GM19351 (cell line): ENCODE results near the gene RPL19.
"Not testable (repeated sequence)": the region's sequence is repeated elsewhere in the genome, so short reads cannot be mapped to it uniquely, and the experiment has no call there.

ENCODE experiments used
- ATAC-seq: cut with Tn5 transposase; IDR thresholded peaks from one replicate; pipeline ENCODE4 v1.9.1; 2021; ENCODE audit warnings: mild to moderate bottlenecking, moderate library complexity; ENCODE audit not compliant: unreplicated experiment

The RPL19 gene

DNA sequence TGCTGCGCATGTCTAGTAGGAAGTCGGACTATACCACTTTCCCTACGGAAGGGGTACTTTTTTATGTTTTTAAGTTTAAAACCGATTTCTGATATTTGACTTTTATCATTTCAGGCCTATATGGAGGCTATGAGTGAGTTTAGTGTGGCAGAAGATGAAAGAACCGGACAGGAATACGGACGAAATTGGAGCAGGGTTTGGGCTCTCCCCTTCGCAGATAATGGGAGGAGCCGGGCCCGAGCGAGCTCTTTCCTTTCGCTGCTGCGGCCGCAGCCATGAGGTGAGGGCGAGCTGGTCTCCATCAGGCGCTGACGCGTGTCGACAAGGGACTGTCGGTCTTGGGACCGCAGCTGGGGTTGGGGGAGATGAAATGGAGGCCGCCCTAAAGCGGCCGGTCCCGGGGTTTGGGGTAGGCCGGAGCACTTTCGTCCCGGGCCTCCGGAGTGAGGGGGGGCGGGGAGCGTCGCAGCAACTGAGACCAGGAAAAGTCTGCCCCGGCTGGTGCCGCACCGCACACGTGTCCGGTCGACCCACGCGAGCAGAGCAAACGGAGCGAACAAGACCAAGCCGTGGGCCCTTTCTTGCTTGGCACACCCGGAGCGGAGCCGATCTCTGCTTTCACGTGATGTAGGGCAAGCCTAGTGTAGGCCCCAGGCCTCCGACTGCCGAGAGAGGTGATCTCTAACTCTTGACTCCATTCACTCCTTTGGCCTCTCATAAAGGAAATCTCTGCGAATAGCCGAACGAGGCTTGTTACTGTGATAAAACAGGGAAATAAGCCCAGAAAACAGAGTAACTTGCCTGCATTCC, at the start of gene RPL19:
RPL19 (plus strand) TSS at position 214 of the 810 bp plus-strand sequence; CDS start at position 276, 62 bp downstream.
- peak; percentile 52 for ATAC-seq

GRCh38 chr17:39150795-39151149, 49.3 kb upstream of the RPL19 start:
- no peak for ATAC-seq

- no peak for ATAC-seq
These were observed 48.7 kb upstream of the RPL19 start, which contains the start of gene PLXDC1 for GRCh38 chr17:39151150-39151942. PLXDC1 (minus strand) TSS chr17:39151637; CDS start chr17:39151437, 200 bp downstream.

DNA sequence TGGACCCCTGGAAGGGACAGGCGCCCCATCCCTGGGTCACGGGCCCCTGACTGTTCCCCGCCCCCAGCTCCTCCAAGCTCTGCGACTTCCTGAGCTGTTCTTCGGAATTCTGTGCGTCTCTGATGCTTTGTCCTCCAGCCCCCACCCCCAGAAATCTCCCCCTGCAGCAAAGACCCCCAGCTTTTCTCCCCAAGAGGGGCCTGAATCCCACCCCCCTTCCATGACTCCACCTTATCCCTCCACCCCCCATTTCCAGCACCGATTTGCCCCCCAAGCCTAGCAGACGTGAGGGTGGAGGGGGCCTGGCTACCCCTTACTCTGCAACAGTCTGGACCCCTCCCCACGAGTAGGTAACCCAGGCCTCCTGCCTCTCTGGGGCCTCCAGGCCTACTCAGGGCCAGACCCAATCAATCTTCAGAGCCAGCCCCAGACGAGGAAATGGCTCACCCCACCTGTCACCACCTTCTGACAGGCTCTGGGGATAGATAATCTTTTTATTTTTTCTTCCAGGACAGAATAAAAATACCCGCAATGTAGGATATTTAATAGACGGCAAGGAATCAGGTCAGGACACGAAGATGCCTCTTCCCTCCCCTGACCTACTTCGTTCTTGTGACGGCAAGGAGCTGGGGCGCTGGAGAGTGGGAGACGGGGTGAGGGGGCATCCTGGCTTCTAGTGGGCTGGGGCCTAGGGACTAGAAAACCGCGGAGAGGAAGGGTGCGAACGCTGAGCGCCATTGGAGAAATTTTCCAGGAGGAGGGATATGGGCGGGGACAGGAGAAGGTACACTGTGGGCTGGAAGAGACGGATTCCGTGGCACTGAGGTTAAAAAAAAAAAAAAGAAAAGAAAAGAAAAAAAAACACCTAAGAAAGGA, 47.9 kb upstream of the RPL19 start:
- ATAC-seq, result no peak

DNA sequence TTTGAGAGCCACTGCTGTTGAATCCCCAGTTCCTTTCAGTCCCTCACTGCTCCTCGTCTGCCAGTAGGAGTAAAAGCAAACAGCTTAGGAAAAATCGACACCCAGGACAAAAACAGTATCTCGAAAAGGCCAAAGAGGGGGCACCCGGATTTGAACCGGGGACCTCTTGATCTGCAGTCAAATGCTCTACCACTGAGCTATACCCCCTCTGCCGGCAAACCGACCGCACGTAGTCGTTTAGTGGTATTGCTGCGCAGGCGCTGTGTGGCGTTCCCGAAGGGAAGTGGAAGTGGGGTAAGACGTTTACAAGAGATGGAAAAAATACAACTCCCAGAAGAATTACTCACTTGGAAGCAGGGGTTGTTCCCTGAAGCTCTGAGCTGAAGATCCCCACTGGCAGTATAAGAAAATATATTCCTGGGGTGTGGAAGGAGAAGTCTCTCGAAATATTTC, 46.5 kb upstream of the RPL19 start:
- ATAC-seq, result peak; percentile 44

- ATAC-seq, result no peak
These were observed 44.4 kb upstream of the RPL19 start for GRCh38 chr17:39155654-39156053.

GRCh38 chr17:39156491-39156890, 43.6 kb upstream of the RPL19 start:
- no peak for ATAC-seq

- ATAC-seq, result no peak
These were observed 41.5 kb upstream of the RPL19 start for GRCh38 chr17:39158623-39159022.

- ATAC-seq, result no peak
These were observed 38.1 kb upstream of the RPL19 start for GRCh38 chr17:39161962-39162361.

DNA sequence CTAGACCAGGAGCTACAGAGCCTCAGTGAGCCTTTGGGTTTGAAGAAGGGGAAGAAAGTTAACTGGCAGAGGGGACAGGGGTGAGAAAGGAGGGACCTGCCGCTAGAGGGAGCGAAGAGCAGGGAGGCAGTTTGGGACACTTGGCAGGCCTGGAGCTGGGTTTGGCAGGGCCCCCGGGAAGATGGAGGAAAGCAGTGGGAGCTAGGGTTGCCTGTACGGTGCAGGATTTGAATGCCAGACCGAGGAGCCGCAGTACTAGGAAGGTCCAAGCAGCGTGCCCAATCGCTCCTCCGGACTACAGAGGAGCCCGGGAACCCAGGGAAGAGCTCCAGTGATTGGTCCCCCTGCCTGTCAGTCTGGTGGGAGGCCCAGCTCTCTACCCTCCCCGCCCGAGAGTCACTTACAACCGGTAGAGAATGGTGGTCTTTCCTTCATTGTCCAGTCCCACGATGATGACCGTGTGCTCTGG, 35.4 kb upstream of the RPL19 start:
- peak; percentile 80 for ATAC-seq

DNA sequence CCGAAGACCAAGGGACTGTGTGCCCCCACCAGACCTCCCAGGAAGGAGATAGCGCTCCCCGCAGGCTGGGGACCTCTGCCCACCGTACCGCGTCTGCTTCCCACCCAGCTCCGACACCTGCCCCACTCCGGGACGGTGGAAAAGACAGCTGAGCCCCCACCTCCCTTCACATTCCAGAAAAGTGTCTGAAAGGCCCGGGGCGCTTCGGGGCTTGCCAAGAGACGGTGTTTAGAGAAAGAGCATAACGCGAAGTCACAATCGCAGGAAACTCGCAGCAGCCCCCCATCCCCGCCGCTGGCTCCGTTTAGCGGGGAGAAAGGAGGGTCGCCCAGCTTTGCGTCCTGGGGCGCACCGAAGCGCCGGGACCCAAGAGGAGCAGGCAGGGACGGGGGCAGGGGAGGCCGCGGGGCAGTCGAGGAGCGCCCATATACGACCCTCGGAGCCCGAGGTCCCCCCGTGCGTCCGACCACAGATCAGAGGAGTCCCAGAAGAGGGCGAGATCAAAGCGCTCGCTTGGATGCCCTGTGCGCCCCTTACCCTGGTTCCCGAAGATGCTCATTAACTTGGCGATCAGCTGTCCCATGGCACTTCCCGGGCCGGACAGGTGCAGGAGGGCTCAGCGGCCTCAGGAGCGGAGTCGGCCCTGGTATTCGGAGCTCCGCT, 34.8 kb upstream of the RPL19 start:
- ATAC-seq, result no peak

- ATAC-seq, result no peak
These were observed 34.2 kb upstream of the RPL19 start, which contains the start of gene ARL5C for GRCh38 chr17:39165841-39166349. ARL5C (minus strand) TSS chr17:39166161; CDS start chr17:39165760, 401 bp downstream.

DNA sequence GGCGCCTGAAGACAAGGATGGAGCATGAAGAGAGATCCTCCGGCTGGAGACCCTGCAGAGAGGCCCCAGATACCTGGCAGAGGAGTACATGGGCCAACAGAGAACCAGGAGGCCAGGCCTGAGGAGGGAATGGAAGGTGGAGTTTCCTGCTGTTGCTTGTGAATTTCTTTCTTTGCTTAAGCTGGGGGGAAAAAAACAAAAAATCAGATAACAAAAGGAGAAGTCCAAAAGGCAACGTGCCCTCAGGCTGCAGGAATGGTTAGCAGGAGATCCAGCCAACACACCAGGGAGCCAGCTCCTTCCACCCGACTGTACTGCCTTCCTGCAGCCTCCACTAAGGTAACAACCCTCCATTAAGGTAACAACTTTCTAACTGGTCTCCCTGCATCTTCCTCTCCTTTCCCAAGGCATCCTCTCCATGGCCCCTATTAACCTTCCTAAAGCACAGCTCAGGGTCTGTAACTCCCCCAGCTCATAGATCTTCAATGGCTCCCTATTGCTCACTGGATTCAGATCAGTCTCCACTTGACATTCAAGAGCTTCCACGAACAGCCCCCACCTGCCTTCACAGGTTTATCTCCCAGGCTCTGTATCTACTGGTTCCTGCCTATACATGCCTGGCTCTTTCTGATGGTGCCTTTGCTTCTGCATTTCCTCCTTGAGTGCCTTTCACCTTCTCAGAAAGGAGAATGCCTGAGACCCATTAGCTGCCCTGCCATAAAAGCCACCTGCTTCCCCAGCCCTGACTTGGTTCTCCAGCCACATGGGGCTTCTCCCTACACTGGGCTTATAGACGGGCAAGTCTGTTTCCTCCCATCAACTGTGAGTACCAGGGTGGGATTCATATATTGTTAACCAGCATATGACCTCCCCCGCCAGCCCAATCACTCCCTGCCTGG, 33.4 kb upstream of the RPL19 start:
- ATAC-seq, result no peak

DNA sequence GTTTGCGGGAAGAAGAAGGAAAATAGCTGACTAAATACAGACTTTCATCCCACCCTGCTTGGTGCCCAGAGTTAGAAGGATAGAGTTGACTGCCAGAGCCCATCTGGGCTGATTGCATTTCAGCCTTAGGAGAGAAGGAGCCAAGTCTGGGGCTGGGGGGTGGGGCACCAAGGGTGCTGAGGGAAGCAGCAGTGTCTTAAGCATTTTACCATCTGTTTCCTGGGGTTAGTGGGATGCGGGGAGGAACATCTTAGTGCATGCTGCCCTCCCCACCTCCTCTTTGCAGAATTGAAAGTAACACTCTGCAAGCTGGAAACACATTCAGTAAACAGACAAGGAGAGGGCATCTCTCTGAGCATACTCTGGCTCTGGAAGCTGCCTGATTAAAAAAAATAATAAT, 32.6 kb upstream of the RPL19 start:
- ATAC-seq, result no peak

DNA sequence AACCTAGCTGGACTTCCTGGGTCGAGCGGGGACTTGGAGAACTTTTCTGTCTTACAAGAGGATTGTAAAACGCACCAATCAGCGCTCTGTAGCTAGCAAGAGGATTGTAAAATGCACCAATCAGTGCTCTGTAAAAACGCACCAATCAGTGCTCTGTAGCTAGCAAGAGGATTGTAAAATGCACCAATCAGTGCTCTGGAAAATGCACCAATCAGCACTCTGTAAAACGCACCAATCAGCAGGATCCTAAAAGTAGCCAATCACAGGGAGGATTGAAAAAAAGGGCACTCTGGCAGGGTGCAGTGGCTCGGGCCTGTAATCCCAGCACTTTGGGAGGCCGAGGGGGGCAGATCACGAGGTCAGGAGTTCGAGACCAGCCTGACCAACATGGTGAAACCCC, 31.6 kb upstream of the RPL19 start:
- ATAC-seq, result not testable (repeated sequence)

DNA sequence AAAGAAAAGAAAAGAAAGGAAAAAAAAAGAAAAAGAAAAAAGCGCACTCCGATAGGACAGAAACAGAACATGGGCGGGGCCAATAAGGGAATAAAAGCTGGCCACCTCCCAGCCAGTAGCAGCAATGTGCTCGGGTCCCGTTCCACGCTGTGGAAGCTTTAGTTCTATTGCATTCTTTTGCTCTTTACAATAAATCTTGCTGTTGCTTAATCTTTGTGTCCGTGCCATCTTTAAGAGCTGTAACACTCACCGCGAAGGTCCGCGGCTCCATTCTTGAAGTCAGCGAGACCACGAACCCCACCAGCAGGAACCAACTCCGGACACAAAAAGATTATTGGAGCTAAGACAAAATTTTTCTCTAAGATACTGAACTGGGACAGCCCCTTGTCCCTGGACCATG, 31.0 kb upstream of the RPL19 start:
- ATAC-seq, result no peak

- ATAC-seq, result no peak
These were observed 30.6 kb upstream of the RPL19 start for GRCh38 chr17:39169518-39169917.

- no peak for ATAC-seq
These were observed 30.0 kb upstream of the RPL19 start for GRCh38 chr17:39170109-39170508.

DNA sequence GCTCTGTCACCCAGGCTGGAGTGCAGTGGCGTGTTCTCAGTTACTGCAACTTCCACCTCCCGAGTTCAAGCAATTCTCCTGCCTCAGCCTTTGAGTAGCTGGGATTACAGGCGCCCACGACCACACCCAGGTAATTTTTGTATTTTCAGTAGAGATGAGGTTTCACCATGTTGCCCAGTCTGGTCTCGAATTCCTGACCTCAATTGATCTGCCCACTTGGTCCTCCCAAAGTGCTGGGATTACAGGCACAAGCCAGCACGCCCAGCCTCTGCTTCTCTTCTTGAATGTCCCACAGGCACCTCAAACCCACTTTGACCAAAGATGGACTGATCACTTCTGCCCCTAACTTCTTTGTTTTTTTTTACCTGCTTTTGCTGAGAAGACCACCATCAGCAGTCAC, 29.5 kb upstream of the RPL19 start:
- no peak for ATAC-seq
